Activated naive CD4-positive, alpha-beta T cell treated with anti-CD3 and anti-CD28 coated beads, Interleukin-2, amount 50 U/mL, for 24 hours (primary cell): ENCODE results near the gene EFNA3.

ENCODE experiments used
- H3K27ac Mint-ChIP-seq: one replicate; pipeline ENCODE4 v1.8.0; 2021; ENCODE audit warnings: mild to moderate bottlenecking, mixed read lengths
- H3K27me3 Mint-ChIP-seq: one replicate; pipeline ENCODE4 v1.8.0; 2021; ENCODE audit warnings: mixed read lengths
- H3K36me3 Mint-ChIP-seq: one replicate; pipeline ENCODE4 v1.8.0; 2021; ENCODE audit warnings: mixed read lengths
- H3K4me1 Mint-ChIP-seq: one replicate; pipeline ENCODE4 v1.8.0; 2021; ENCODE audit warnings: mixed read lengths
- H3K4me3 Mint-ChIP-seq: one replicate; pipeline ENCODE4 v1.8.0; 2021; ENCODE audit warnings: mild to moderate bottlenecking, mixed read lengths
- H3K9me3 Mint-ChIP-seq: one replicate; pipeline ENCODE4 v1.8.0; 2021; ENCODE audit warnings: mixed read lengths

EFNA3 gene

GRCh38 chr1:155125511-155125945 lies 46.9 kb downstream of the EFNA3 start:
- H3K27me3 Mint-ChIP-seq, result no peaks in the 10 kb centered on the region
- H3K4me3 Mint-ChIP-seq, result no peak overlapping the region
- H3K4me1 Mint-ChIP-seq, result peaks cover 31% of the 10 kb centered on the region

GRCh38 chr1:155125946-155126555 lies 47.4 kb downstream of the EFNA3 start:
- Mint-ChIP-seq H3K4me1 (peaks cover 37% of the 10 kb centered on the region), H3K9me3 (no peaks in the 10 kb centered on the region), H3K36me3 (no peaks in the 10 kb centered on the region), H3K27me3 (no peaks in the 10 kb centered on the region), H3K27ac (peak overlapping the region; percentile 51), H3K4me3 (peak overlapping the region; percentile 17)

More at GRCh38 chr1:155125511-155125945, 46.9 kb downstream of the EFNA3 start:
- H3K9me3 Mint-ChIP-seq, result no peaks in the 10 kb centered on the region
- peak overlapping the region; percentile 51 for H3K27ac Mint-ChIP-seq
- H3K36me3 Mint-ChIP-seq, result no peaks in the 10 kb centered on the region

GRCh38 chr1:155126556-155127104 lies 48.0 kb downstream of the EFNA3 start:
- Mint-ChIP-seq H3K36me3 (no peaks in the 10 kb centered on the region), H3K4me1 (peaks cover 37% of the 10 kb centered on the region), H3K4me3 (peak overlapping the region; percentile 86), H3K9me3 (no peaks in the 10 kb centered on the region), H3K27me3 (no peaks in the 10 kb centered on the region), H3K27ac (no peak overlapping the region)

GRCh38 chr1:155127105-155127966 lies 48.7 kb downstream of the EFNA3 start, which contains the start of gene EFNA1:
Gene EFNA1, plus strand, starts transcription at chr1:155127876. Its CDS starts 102 bp downstream, at chr1:155127978.
- peak within 1 kb of the TSS; percentile 91 for H3K27ac Mint-ChIP-seq

GRCh38 chr1:155127967-155128754 lies 49.5 kb downstream of the EFNA3 start:
- H3K36me3 Mint-ChIP-seq, result no peaks in the 10 kb centered on the region
- H3K27ac Mint-ChIP-seq, result peak overlapping the region; percentile 91
- peak overlapping the region; percentile 84 for H3K4me3 Mint-ChIP-seq
- no peaks in the 10 kb centered on the region for H3K9me3 Mint-ChIP-seq
- H3K4me1 Mint-ChIP-seq, result peaks cover 37% of the 10 kb centered on the region
- no peaks in the 10 kb centered on the region for H3K27me3 Mint-ChIP-seq

More at GRCh38 chr1:155127105-155127966, 48.7 kb downstream of the EFNA3 start, which contains the start of gene EFNA1:
- Mint-ChIP-seq H3K36me3 (no peaks in the 10 kb centered on the region), H3K27me3 (no peaks in the 10 kb centered on the region), H3K4me1 (peaks cover 37% of the 10 kb centered on the region), H3K4me3 (peak within 1 kb of the TSS; percentile 86), H3K9me3 (no peaks in the 10 kb centered on the region)

- Mint-ChIP-seq H3K36me3 (no peaks in the 10 kb centered on the region), H3K9me3 (no peaks in the 10 kb centered on the region), H3K27ac (no peak overlapping the region), H3K4me1 (peaks cover 37% of the 10 kb centered on the region), H3K4me3 (peak overlapping the region; percentile 84), H3K27me3 (no peaks in the 10 kb centered on the region)
Observed at GRCh38 chr1:155128755-155129473, 50.3 kb downstream of the EFNA3 start.

- Mint-ChIP-seq H3K27ac (peak overlapping the region; percentile 56), H3K4me3 (no peak overlapping the region), H3K4me1 (peaks cover 46% of the 10 kb centered on the region), H3K27me3 (no peaks in the 10 kb centered on the region), H3K9me3 (no peaks in the 10 kb centered on the region), H3K36me3 (no peaks in the 10 kb centered on the region)
Observed at GRCh38 chr1:155130272-155131006, 51.8 kb downstream of the EFNA3 start.

- Mint-ChIP-seq H3K9me3 (no peaks in the 10 kb centered on the region), H3K27me3 (no peaks in the 10 kb centered on the region), H3K4me1 (peaks cover 49% of the 10 kb centered on the region), H3K27ac (peak overlapping the region; percentile 9), H3K36me3 (no peaks in the 10 kb centered on the region), H3K4me3 (no peak overlapping the region)
Observed at GRCh38 chr1:155131285-155131684, 52.6 kb downstream of the EFNA3 start.

GRCh38 chr1:155131856-155132255 lies 53.2 kb downstream of the EFNA3 start:
- no peaks in the 10 kb centered on the region for H3K9me3 Mint-ChIP-seq
- no peaks in the 10 kb centered on the region for H3K27me3 Mint-ChIP-seq
- H3K4me3 Mint-ChIP-seq, result no peak overlapping the region

GRCh38 chr1:155133799-155134281 lies 55.2 kb downstream of the EFNA3 start:
- H3K4me1 Mint-ChIP-seq, result peaks cover 55% of the 10 kb centered on the region
- no peaks in the 10 kb centered on the region for H3K9me3 Mint-ChIP-seq

More at GRCh38 chr1:155131856-155132255, 53.2 kb downstream of the EFNA3 start:
- no peaks in the 10 kb centered on the region for H3K36me3 Mint-ChIP-seq
- H3K4me1 Mint-ChIP-seq, result peaks cover 49% of the 10 kb centered on the region
- peak overlapping the region; percentile 38 for H3K27ac Mint-ChIP-seq

GRCh38 chr1:155134322-155134721 lies 55.7 kb downstream of the EFNA3 start:
- peaks cover 53% of the 10 kb centered on the region for H3K4me1 Mint-ChIP-seq
- peak overlapping the region; percentile 96 for H3K4me3 Mint-ChIP-seq
- H3K9me3 Mint-ChIP-seq, result no peaks in the 10 kb centered on the region
- peaks cover 2% of the 10 kb centered on the region for H3K36me3 Mint-ChIP-seq
- H3K27me3 Mint-ChIP-seq, result no peaks in the 10 kb centered on the region
- H3K27ac Mint-ChIP-seq, result no peak overlapping the region

More at GRCh38 chr1:155133799-155134281, 55.2 kb downstream of the EFNA3 start:
- Mint-ChIP-seq H3K27me3 (no peaks in the 10 kb centered on the region), H3K4me3 (no peak overlapping the region), H3K27ac (no peak overlapping the region), H3K36me3 (peaks cover 2% of the 10 kb centered on the region)

- no peaks in the 10 kb centered on the region for H3K9me3 Mint-ChIP-seq
- H3K4me3 Mint-ChIP-seq, result peak overlapping the region; percentile 96
- H3K27me3 Mint-ChIP-seq, result no peaks in the 10 kb centered on the region
- peak overlapping the region; percentile 98 for H3K27ac Mint-ChIP-seq
- H3K36me3 Mint-ChIP-seq, result peaks cover 2% of the 10 kb centered on the region
- H3K4me1 Mint-ChIP-seq, result peaks cover 47% of the 10 kb centered on the region
Observed at GRCh38 chr1:155134880-155135414, 56.3 kb downstream of the EFNA3 start.

- Mint-ChIP-seq H3K27me3 (no peaks in the 10 kb centered on the region), H3K9me3 (no peaks in the 10 kb centered on the region), H3K27ac (peak within 1 kb of the TSS; percentile 98), H3K4me3 (peak within 1 kb of the TSS; percentile 96), H3K36me3 (peaks cover 2% of the 10 kb centered on the region), H3K4me1 (peaks cover 46% of the 10 kb centered on the region)
Observed at GRCh38 chr1:155135415-155136028, 56.9 kb downstream of the EFNA3 start, which contains the start of gene SLC50A1. Gene SLC50A1, plus strand, starts transcription at chr1:155135852. Its CDS starts 60 bp downstream, at chr1:155135912.
